ENCODE results near the gene OBI1.

The OBI1 gene

GRCh38 chr13:78601874-78602560 lies 56.9 kb downstream of the OBI1 start:
- DNase-seq, result no peak

- no peak for DNase-seq
These were observed 57.7 kb downstream of the OBI1 start for GRCh38 chr13:78601124-78601873.

- no peak for DNase-seq
These were observed 58.6 kb downstream of the OBI1 start for GRCh38 chr13:78600280-78600883.

GRCh38 chr13:78599645-78600279 lies 59.2 kb downstream of the OBI1 start:
- DNase-seq, result no peak

- DNase-seq, result no peak
These were observed 59.9 kb downstream of the OBI1 start for GRCh38 chr13:78598966-78599644.

GRCh38 chr13:78598116-78598781 lies 60.7 kb downstream of the OBI1 start:
- DNase-seq, result no peak

- DNase-seq, result no peak
These were observed 61.4 kb downstream of the OBI1 start for GRCh38 chr13:78597602-78597932.

GRCh38 chr13:78596736-78597601 lies 62.0 kb downstream of the OBI1 start:
- no peak for DNase-seq

- DNase-seq, result no peak
These were observed 62.6 kb downstream of the OBI1 start for GRCh38 chr13:78596399-78596735.

- no peak for DNase-seq
These were observed 63.2 kb downstream of the OBI1 start for GRCh38 chr13:78595495-78596398.

GRCh38 chr13:78594456-78594975 lies 64.4 kb downstream of the OBI1 start:
- DNase-seq, result no peak

- no peak for DNase-seq
These were observed 65.1 kb downstream of the OBI1 start for GRCh38 chr13:78593652-78594455.

GRCh38 chr13:78593129-78593528 lies 65.8 kb downstream of the OBI1 start:
- DNase-seq, result no peak

GRCh38 chr13:78592584-78592983 lies 66.4 kb downstream of the OBI1 start:
- DNase-seq, result peak; percentile 44

- no peak for DNase-seq
These were observed 69.7 kb downstream of the OBI1 start for GRCh38 chr13:78589206-78589605.

GRCh38 chr13:78587395-78587794 lies 71.6 kb downstream of the OBI1 start:
- DNase-seq, result no peak

GRCh38 chr13:78586706-78587105 lies 72.2 kb downstream of the OBI1 start:
- no peak for DNase-seq

- DNase-seq, result no peak
These were observed 82.7 kb downstream of the OBI1 start for GRCh38 chr13:78576261-78576660.

- DNase-seq, result no peak
These were observed 86.5 kb downstream of the OBI1 start for GRCh38 chr13:78572459-78572858.

Measured in DMS 273 treated with DMSO at 0.1 percent for 48 hours (cell line).